ENCODE results near the gene PRKD3.

The PRKD3 gene

GRCh38 chr2:37324786-37325624 is at the start of gene PRKD3:
Gene PRKD3, minus strand, starts transcription at chr2:37324833. Its CDS starts 8,309 bp downstream, at chr2:37316524.
- peak; percentile 66 for DNase-seq

DNA sequence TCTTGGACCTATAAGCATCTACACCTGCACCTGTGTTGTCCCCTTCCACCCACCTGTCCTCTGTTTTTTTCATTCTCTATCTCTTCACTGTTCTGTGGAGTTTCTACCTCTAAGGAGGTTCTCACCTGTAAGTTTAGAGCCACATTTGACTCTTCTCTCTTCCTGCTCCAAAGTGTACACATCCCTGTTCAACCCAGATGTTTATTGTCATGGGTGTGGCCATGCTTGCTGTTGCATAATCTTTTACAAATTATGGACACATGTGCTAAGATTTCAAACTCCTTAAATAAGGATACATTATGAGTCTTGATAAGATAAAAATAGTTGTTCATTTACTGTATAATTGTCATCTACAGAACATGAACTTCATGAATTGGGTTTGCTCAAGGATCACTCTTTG is 47.4 kb upstream of the PRKD3 start:
- DNase-seq: no peak

GRCh38 chr2:37370666-37371065 is 46.0 kb upstream of the PRKD3 start:
- no peak for DNase-seq

DNA sequence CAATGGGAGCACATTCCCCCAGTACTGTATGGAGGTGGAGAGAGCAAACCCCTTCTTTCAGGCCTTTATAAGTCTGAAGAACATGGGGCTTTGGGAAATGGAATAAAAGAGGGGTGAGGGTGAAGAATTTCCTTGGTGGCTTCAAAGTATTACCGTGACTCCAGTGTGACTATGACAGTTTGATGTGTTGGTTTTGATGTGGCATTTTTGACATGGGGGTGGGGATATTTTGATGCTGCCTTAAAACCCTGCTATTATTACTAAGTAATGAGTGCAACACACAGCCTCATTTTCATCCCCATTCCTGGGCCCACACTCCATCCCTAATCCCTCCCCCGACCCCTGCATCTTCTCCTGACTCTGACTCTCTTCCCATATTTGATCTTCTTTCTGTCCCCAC is 43.4 kb upstream of the PRKD3 start:
- no peak for DNase-seq

GRCh38 chr2:37367310-37367709 is 42.7 kb upstream of the PRKD3 start:
- no peak for DNase-seq

DNA sequence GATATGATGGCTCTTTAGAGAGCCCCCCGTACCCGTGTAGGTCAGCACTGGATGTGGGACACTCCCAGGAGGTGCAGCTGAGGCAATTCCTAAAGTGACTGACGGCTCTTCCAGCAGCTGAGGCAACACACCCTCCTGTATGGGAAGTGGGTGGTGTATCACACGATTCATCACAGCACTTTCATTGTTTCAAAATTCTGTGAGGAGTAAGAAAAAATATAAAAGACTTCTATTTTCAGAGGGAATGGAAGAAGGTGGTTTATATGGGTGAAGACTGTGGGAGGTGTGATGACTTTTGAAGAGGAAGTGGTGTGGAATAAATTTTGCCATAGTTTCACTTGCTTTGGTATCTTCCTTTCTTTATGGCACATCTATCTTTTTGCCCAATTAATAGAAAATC is 42.1 kb upstream of the PRKD3 start:
- DNase-seq: no peak

GRCh38 chr2:37365669-37366068 is 41.0 kb upstream of the PRKD3 start:
- no peak for DNase-seq

GRCh38 chr2:37364351-37364750 is 39.7 kb upstream of the PRKD3 start:
- DNase-seq: no peak

DNA sequence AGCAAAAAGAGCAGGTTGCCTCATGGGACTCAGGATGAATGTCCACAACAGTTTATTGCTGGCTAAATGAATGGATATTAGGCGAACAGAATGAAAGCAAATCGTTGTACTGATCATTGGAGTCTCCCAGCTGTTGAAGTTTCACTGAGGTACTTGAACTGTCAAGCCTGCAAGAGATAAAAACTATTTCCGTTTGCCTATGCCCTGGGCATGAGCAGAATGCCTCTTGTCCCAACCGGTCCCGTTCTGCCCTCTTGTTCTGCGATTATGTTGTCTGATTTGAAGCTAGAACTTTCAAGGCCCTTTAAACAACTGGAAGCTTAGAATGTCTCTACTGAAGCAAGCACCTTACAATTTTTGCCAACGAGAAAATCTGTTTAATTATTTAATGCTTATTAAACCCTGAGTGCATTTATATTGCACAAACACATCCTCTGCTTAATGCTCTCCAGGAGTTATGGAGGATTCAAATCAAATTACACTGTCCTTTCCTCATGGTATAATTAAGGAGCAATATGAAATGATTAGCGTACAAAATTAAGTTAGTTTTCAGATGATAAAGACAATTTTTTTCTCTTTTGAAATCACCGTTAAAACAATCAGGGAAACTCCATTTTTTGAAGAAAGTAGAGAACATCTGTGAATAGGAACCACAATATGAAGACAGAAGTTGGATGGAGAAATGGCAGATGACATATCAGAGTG is 37.5 kb upstream of the PRKD3 start:
- no peak for DNase-seq

DNA sequence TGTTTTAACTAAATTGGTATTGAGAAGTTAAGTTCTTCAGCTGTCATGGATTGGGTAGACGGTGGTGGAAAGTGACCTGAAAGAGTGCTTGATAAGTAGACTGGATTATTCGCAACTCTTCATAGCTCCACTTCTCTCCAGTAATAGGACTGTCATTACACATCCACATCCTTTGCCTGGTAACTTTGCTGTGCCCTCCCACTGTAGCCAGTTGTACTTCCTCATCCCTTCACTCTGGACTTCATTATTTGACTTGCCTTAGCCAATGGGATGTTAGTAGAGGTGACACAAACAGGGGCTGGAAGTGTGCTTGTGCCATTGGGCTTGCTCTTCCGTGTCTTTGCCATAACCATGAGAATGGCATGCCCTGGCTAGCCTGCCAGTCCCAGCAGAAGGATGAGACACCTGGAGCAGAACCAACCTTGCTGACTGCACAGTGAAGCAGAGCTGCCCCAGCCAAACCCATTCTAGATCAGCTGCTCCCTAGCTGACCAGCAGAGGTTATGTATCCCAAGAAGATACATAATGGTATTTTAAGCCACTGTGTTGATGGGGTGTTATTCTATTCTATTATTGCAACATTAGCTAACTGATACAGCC is 36.7 kb upstream of the PRKD3 start:
- DNase-seq: no peak

GRCh38 chr2:37358466-37358865 is 33.8 kb upstream of the PRKD3 start:
- no peak for DNase-seq

DNA sequence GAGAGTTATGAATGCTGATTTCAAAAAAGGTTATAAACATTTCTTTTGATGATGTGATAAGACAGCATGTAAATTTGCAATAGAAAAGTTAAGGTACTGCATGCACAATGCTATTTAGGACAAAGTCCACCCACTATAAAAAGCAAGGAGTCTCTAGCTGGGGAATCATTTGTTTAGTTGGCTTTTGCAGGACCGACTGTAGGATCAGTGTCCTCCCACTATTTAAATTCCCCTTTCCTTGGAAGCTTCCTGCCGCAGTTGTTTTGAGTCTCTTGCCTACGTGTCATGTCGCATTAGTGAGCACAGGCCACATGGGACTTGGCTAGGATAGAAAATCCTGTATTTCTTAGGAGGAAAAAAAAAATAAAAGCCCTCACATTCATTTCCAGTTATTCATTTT is 32.9 kb upstream of the PRKD3 start:
- DNase-seq: no peak

DNA sequence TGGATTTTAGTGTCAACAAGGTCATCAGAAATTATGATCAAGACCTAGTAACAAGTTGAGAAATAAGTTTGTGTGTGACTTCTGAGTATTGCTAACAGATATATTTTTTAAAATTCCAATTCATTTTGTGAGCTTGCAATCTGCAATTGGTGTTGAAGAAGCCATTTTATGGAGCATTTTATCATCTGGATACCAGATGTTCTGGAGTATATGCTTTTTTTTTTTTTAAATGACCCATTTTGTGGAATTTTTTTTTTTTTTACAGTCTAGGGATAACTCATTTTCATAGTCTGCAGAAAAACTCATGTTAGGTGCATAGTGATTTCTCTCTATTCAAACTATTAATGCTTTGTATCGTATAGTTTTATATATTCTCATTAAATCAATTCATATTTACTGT is 32.4 kb upstream of the PRKD3 start:
- DNase-seq: no peak

DNA sequence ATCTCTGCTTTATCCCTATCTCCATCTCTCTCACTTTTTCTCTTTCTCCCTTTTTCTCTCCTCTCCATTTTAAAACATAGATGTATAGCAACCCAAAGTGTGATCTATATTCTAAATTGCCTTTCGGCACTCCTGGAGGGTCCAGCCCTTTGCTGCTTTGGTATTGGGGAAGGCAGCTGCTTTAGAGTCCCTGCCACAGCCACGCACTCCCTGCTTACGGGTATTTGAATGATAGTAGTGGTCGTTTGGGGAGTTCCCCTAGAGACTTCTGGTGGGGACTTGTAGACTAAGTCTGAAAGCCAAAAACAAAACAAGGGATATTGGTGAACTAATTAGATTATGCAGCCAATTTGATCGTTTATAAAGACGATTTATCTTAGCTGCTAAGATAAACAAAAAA is 31.7 kb upstream of the PRKD3 start:
- DNase-seq: no peak

- DNase-seq: no peak
These were observed 31.1 kb upstream of the PRKD3 start for GRCh38 chr2:37355735-37356134.

DNA sequence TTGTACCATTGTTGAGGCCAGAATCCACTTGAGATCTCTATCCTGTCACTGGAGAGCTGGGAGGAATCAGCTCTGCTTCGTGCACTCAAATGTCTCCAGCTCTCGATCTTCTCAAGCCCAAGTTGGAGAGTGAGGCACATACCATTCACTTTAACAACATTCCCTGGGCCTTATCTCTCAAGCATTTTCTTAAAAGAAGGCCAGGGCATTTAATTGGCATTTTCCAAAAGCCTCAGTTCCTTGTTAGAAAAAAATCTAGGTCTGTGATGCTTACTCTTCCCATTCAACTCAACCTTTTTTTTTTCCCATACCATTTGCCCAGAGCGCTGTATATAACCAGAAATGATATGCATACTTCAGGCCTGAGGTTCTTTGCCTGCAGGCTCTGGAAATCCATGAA is 29.9 kb upstream of the PRKD3 start:
- no peak for DNase-seq

DNA sequence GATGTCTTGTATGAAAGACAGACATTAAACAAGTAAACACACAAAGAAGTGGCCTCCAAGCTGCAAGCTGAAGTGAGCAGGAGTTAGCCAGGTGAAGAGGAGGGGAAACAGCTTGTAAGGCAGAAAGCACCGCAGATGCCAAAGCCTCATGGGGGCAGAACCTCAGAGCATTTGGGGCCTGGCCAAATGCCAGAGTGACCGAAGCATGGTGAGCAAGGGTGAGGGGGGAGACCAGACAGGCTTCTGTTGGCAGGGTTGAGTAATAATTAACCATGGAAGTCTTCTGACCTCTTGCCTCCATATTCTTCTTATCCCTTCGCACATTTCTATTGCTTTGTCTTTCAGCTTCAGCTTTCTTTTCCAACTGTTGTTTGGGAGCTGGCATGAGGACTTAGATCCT is 25.4 kb upstream of the PRKD3 start:
- no peak for DNase-seq

- no peak for DNase-seq
These were observed 24.7 kb upstream of the PRKD3 start for GRCh38 chr2:37349231-37349860.

GRCh38 chr2:37348155-37348554 is 23.5 kb upstream of the PRKD3 start:
- no peak for DNase-seq

- DNase-seq: peak; percentile 53
These were observed 20.1 kb upstream of the PRKD3 start, which contains the start of gene QPCT for GRCh38 chr2:37344453-37345361. Gene QPCT, plus strand, starts transcription at chr2:37344630. Its CDS starts 102 bp downstream, at chr2:37344732.

- DNase-seq: no peak
These were observed 19.2 kb upstream of the PRKD3 start for GRCh38 chr2:37343537-37344434.

All from activated effector memory CD4-positive, alpha-beta T cell treated with Interleukin-2 at 50 U/mL for 16 hours (primary cell).